ENCODE measurements around the gene PPP6R2.

The PPP6R2 gene

GRCh38 chr22:50490531-50491308, 147.6 kb downstream of the PPP6R2 start:
- no peak for TF ChIP-seq CTCF (IDR thresholded peaks at IDR 0.05; ENCODE audit: low read depth, low read length)
- no peak for DNase-seq (ENCODE audit: extremely low read depth, low read depth)

Data from AG09319 (cell line).